GM21528 (cell line): Measurements from ENCODE around the gene GPR137.
A peak's percentile ranks its signal among the peaks of the same experiment; 100 is the strongest.
"Not testable (repeated sequence)": the region's sequence is repeated elsewhere in the genome, so short reads cannot be mapped to it uniquely, and the experiment has no call there.

Experiments used
- ATAC-seq: cut with Tn5 transposase; IDR thresholded peaks from one replicate; pipeline ENCODE4 v1.9.1; 2021; ENCODE audit warnings: mild to moderate bottlenecking, moderate library complexity; ENCODE audit not compliant: unreplicated experiment, low FRiP score

GPR137 gene

DNA sequence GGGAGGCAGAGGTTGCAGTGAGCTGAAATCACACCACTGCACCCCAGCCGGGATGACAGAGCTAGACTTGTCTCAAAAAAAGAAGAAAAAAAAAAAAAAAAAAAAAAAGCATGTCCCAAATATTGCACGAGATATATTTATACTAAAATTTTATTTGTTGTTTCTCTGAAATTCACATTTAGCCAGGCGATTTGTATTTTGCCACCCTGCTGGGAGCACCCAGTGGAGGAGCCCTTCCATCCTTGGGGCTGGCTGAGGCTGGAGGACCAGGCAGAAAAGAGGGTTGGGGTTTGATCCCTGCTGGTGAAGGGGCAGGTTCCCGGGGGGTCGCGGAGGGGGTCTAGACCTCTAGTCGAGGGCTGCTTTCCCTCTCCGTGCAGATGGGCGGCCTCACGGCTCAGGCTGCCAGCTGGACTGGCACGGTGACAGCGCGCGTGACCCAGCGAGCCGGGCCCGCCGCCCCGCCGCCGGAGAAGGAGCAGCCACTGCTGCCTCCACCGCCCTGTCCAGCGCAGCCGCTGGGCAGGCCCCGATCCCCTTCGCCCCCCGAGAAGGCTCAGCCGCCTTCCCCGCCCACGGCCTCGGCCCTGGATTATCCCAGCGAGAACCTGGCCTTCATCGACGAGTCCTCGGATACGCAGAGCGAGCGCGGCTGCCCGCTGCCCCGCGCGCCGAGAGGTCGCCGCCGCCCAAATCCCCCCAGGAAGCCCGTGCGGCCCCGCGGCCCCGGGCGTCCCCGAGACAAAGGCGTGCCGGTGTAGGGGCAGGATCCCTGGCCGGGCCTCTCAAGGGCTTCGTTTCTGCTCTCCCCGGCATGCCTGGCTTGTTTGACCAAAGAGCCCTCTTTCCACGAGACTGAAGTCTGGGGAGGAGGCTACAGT lies 13.6 kb downstream of the GPR137 start:
- no peak for ATAC-seq

DNA sequence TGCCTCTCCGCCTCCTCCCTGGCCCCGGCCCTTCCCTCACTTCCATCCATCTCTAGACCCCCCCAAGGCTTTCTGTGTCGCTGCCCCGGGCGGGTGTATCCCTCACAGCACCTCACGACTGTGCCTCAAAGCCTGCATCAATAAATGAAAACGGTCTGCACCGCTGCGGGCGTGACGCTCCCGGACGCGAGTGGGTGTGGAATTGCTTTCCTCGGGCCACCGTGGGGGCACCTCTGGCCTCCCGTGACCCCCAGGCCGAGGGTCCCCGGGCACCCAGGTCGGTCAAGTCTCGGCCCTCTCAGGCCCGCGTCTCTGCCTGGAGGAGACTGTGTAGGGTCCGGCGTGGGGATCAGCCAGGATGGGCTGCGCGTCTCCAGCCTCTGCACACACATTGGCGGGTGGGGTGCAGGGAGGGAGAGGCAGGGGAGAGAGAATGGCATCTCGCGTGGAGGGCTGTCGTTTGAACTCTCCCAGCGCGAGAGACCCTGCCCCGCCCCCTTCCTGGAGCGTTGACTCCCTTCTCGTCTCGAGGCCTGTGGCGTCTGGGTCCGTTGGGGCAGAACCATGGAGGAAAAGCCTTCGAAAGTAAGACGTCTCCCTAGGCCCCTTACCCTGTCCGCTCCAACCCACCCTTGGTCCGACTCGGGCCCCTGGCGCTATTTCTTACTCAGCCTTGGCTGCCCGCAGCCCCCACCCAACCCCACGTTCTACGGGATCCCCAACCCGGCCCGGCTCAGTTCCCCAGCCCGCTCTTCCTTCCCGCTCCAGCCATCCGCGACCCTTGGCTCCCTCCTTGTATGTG lies 14.4 kb downstream of the GPR137 start, which contains the start of gene CATSPERZ:
Gene CATSPERZ (plus strand): TSS at position 512 of the 802 bp plus-strand sequence. CDS start 53 bp downstream, at position 565.
- ATAC-seq, result no peak

DNA sequence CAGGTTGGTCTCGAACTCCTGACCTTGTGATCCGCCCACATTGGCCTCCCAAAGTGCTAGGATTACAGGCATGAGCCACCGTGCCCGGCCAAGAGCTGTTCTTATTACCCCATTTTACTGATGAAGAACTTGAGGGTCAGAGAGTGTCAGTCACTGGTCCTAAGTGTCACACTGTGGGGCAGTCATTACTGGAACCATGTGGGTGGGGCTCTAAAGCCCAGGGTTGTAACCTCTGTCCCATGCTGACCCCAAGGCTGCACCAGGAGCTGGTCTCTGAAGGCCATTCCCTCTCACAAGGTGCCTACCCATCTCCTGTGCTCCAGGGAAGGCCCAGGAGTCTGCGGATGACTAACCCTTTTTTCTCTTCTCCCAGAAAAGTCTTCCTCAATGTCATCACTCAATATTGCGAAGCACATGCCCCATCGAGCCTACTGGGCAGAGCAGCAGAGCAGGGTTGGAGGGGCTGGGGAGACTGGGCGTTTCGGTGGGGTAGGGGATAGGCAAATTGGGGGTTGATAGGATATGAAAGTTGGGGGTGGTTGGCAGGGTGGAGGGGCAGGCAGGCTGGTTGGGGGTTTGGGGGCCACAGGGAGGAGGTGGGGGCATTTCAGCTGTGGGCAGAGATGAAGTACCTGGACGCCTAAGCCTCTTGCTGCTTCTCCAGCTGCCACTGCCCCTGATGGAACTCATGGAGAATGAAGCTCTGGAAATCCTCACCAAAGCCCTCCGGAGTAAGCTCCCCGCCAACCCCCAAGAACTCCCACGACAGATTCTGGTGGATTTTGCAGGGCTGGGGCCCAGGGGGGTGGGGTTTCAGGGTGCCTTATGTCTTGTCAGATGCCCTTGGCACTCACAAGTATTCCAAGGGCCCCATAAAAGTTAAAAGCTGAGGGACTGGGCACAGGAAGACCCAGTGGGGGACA lies 17.7 kb downstream of the GPR137 start:
- ATAC-seq, result no peak

DNA sequence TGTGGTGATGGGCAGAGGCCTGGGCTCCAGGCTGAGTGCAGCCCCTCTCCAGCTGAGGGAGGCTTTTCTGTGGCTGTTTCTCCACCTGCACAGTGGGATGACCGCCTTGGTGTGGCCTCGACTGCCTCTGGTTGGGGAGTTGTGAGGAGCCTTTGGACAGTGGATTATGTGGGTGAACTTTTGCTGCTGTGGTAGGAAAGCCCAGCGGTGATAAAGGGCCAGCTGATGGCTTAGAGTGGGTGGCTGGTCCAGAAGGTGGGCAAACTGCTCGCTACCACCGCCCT lies 18.3 kb downstream of the GPR137 start:
- ATAC-seq, result no peak

DNA sequence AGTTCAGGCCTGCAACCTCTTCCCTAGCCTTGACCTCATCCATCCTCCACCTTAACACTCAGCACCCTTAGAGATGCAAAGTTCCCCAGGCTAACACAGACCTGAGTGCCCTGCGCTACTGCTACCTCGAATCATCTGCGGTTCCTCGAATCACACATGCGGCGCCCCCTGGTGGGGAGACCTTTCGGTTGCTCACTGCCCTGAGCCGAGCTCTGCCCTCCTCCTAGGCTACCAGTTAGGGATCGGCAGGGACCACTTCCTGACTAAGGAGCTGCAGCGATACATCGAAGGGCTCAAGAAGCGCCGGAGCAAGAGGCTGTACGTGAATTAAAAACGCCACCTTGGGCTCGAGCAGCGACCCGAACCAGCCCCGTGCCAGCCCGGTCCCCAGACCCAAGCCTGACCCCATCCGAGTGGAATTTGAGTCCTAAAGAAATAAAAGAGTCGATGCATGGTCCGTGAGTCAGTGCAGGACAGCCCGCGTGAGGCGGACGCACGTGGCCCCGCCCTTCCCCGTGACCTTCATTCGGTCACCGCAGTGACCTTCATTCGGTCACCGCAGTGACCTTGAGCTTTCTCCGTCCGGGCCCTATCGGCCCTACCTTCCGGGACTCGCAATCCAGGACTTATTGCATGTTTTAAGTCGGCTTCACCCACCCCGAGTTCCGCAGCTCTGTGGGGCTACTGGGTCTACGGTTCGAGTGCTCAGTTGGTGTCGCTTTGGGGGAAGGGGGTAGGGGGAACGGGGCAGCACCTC lies 18.8 kb downstream of the GPR137 start:
- peak; percentile 30 for ATAC-seq

DNA sequence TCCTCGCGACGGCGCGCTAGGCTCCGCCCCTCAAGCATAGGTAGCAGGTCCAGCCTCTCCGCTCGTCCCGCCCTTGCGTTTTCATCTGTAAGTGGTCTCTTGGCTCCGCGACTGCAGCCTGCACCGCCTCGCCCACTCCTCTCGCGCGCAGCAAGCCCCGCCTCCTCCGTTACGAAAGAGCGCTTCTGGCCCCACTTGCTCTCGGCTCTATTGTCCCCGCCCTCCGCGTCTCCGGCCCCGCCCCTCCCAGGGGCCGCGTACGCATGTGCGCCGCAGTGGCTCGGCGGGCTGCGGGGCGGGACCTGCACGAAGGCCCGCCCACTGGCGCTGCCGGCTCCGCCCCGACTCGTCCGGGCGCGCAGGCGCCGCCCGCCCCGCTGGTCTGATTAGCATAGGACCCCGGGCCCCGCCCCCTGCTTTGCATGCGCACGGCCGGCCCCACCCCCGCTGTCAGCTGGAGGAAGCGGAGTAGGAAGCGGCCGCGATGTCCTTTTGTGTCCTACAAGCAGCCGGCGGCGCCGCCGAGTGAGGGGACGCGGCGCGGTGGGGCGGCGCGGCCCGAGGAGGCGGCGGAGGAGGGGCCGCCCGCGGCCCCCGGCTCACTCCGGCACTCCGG lies 19.5 kb downstream of the GPR137 start, which contains the start of gene ESRRA:
Gene ESRRA (plus strand): TSS at position 450 of the 616 bp plus-strand sequence. CDS start 1,656 bp downstream, outside the sequence.
- peak; percentile 65 for ATAC-seq

DNA sequence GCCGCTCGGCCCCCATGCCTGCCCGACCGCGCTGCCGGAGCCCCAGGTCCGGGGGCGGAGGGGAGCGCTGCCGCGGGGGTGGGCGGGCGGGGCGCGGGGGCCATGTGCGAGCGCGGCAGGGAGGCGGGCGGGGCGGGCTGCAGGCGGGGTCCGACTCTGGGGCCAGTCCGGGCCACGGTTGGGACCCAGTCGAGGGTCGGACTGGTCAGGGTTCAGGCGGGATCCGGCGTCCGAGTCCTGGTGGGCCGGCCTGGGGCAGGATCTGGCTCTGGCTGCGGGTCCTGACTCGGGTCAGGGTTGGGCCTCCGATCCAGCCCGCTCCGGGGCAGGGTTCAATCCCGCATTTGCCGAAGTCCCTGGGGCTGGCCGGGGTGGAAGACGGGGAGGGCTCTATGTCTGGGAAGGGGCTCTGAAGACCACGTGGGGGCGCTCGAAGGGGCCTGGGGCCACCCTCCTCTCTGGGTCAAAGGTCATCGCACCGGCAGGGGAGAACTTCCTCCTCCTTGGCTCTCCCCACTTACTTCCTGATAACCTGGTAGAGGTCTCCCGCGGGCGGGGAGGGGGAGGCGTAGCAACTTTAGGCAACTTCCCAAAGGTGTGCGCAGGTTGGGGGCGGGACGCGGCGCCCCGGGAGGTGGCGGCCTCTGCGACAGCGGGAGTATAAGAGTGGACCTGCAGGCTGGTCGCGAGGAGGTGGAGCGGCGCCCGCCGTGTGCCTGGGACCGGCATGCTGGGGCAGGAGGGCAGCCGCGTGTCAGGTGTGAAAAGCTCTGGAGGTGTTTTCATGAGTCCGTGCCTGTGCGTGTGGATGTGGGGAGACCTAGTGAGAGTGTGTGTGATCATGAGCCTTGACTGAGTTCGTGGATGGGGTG lies 20.3 kb downstream of the GPR137 start:
- ATAC-seq, result peak; percentile 37

DNA sequence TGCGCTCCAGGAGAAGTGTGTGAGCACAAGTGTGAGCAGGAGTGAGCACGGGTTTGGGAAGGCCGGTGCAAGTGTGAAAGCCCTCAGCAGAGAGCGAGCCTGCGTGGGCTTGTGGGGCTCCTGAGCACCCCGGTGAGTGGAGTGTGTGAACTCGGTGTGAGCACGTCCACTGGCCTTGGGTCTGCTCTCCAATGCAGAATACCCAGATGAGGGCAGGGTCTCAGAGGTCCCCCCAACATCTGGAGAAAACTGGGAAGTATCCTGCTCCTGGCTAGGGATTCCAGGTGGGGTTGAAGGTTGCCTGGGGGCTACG lies 20.9 kb downstream of the GPR137 start:
- ATAC-seq, result no peak

DNA sequence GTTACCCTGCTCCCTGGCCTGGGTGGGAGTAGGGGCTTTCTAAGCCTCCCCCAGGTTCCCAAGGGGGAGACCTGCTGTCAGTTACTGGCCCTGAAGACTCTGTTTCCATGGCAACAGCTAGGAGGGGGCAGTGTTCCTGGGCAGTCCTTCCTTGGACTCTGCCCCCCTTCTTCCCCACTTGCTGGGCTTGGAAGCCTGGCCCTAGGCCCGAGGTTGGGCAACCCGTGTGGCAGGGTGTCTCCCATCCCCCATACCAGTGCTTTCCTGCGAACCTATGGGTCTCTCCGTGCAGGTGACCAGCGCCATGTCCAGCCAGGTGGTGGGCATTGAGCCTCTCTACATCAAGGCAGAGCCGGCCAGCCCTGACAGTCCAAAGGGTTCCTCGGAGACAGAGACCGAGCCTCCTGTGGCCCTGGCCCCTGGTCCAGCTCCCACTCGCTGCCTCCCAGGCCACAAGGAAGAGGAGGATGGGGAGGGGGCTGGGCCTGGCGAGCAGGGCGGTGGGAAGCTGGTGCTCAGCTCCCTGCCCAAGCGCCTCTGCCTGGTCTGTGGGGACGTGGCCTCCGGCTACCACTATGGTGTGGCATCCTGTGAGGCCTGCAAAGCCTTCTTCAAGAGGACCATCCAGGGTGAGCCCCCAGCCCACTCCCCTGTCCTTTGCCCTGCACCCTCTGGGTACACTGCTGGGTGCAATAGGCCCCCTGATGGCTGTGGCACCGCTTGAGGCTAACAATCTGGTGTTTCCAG lies 21.4 kb downstream of the GPR137 start:
- ATAC-seq, result no peak

DNA sequence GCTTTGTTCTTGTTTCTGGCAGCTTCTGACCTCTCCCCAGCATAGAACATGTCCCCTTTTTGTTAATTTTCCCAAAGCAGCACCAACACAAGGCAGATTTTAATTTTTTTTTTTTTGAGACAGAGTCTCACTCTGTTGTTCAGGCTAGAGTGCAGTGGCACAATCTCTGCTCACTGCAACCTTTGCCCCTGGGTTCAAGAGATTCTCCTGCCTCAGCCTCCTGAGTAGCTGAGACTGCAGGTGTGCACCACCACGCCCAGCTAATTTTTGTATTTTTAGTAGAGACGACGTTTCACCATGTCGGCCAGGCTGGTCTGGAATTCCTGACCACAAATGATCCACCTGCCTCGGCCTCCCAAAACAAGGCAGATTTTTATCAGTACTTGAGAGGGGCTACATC lies 22.1 kb downstream of the GPR137 start:
- ATAC-seq, result not testable (repeated sequence)

DNA sequence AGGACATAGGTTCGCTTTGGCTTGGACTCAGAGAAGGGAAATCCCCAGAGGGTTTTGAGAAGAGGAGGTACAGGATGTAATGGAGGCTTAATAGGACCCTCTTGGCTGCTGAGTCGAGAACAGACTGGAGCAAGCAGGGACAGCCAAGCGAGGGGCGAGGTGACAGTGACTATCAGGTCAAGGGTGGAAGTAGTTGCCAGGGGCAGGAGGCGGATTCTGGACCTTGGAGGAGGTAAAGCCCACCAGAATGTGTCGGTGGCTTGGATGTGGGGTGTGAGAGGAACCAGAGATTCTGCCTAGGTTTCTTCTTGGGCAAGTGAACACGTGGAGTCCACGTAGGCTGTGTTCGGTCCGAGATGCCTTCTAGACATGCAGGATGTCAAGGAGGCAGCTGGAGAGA lies 27.3 kb downstream of the GPR137 start:
- ATAC-seq, result no peak

DNA sequence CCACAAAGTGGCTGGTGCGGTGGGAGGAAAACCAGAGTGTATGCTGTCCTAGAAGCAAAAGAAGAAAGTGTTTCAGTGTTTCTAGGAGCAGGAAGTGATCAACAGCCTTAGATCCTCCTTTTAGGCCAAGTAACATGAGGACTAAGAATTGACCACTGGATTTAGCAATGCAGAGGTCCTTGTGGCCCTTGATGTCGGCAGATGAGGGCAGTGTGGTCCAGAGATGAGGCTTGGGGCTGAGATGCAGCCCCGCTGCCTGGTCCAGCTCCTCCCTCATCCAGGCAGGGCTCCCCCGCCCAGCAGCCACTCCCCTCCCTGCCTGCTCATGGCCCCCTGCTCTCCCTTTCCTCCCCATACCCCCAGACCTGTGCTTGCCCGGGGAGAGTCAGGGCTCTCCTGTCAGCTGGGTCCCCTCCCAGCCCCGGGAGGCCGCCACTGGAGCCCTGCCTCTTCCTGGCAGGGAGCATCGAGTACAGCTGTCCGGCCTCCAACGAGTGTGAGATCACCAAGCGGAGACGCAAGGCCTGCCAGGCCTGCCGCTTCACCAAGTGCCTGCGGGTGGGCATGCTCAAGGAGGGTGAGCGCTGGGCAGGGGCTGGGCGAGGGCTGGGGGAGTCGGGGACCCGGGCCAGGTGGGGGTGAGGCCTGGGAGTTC lies 28.0 kb downstream of the GPR137 start:
- no peak for ATAC-seq

DNA sequence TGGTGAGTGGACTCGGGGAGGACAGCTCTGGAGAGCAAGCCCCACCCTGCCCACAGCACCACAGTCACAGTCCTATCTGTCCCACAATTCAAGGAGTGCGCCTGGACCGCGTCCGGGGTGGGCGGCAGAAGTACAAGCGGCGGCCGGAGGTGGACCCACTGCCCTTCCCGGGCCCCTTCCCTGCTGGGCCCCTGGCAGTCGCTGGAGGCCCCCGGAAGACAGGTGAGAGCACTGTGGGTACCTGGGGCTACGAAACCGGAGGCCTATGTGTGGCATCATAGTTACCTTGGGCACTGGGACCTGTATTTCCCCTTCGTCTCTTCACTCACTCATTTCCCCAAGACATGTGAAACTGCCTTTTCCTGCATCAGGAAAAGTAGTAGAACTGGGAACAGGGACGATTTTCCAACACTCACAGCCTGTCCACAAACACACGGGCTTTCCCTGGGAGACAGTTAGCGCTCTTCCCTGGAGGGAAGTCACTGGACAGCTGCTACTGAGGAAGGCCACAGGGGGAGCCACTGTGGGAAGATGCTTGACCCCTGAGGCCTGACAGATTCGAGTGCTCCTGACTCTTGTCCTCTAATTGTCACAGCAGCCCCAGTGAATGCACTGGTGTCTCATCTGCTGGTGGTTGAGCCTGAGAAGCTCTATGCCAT lies 28.6 kb downstream of the GPR137 start:
- no peak for ATAC-seq

DNA sequence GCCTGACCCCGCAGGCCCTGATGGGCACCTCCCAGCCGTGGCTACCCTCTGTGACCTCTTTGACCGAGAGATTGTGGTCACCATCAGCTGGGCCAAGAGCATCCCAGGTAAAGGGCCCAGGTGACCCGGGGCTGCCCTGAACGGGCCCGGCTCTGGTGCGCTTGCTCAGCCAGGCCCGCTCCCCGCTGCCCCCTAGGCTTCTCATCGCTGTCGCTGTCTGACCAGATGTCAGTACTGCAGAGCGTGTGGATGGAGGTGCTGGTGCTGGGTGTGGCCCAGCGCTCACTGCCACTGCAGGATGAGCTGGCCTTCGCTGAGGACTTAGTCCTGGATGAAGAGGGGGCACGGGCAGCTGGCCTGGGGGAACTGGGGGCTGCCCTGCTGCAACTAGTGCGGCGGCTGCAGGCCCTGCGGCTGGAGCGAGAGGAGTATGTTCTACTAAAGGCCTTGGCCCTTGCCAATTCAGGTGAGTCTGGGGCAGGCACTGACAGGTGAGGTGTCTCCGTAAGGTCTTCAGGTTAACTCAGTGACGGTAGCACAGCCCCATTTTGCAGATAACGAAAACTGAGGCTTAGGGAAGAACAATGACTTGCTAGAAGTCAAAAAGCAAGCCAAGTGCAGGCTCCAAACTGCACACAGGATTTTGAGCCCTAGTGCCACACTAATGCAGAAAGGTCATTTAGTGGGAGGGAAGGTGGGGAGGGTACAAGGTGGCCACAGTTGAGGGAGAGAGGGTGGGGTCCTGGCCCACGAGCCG lies 29.3 kb downstream of the GPR137 start:
- ATAC-seq, result no peak

DNA sequence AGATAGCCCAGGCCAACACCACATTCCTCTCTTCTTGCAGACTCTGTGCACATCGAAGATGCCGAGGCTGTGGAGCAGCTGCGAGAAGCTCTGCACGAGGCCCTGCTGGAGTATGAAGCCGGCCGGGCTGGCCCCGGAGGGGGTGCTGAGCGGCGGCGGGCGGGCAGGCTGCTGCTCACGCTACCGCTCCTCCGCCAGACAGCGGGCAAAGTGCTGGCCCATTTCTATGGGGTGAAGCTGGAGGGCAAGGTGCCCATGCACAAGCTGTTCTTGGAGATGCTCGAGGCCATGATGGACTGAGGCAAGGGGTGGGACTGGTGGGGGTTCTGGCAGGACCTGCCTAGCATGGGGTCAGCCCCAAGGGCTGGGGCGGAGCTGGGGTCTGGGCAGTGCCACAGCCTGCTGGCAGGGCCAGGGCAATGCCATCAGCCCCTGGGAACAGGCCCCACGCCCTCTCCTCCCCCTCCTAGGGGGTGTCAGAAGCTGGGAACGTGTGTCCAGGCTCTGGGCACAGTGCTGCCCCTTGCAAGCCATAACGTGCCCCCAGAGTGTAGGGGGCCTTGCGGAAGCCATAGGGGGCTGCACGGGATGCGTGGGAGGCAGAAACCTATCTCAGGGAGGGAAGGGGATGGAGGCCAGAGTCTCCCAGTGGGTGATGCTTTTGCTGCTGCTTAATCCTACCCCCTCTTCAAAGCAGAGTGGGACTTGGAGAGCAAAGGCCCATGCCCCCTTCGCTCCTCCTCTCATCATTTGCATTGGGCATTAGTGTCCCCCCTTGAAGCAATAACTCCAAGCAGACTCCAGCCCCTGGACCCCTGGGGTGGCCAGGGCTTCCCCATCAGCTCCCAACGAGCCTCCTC lies 30.2 kb downstream of the GPR137 start:
- not testable (repeated sequence) for ATAC-seq
